AG08395 (cell line): ENCODE results near the gene INTS15.
"Not testable (repeated sequence)": the region's sequence is repeated elsewhere in the genome, so short reads cannot be mapped to it uniquely, and the experiment has no call there.

Experiments used
- DNase-seq: peaks from one replicate; pipeline ENCODE4 v3.0.0; 2012; ENCODE audit warnings: mixed read lengths, low spot score

Gene INTS15

GRCh38 chr7:6589829-6590644 is at the start of gene INTS15:
Gene INTS15, plus strand, starts transcription at chr7:6590021. Its CDS starts 263 bp downstream, at chr7:6590284.
- DNase-seq = peak; percentile 89

GRCh38 chr7:6542368-6542767 is 47.5 kb upstream of the INTS15 start:
- DNase-seq = no peak

- DNase-seq = no peak
These were observed 44.3 kb upstream of the INTS15 start for GRCh38 chr7:6545398-6546126.

- no peak for DNase-seq
These were observed 43.1 kb upstream of the INTS15 start for GRCh38 chr7:6546498-6547251.

- no peak for DNase-seq
These were observed 42.4 kb upstream of the INTS15 start for GRCh38 chr7:6547400-6547799.

GRCh38 chr7:6551016-6551511 is 38.8 kb upstream of the INTS15 start, which contains the start of gene GRID2IP:
Gene GRID2IP, minus strand, starts transcription at chr7:6551461. Its CDS starts 25 bp downstream, at chr7:6551436.
- DNase-seq = no peak

GRCh38 chr7:6553448-6554044 is 36.3 kb upstream of the INTS15 start:
- no peak for DNase-seq

GRCh38 chr7:6554848-6555247 is 35.0 kb upstream of the INTS15 start:
- DNase-seq = no peak

- no peak for DNase-seq
These were observed 33.6 kb upstream of the INTS15 start for GRCh38 chr7:6556196-6556595.

GRCh38 chr7:6558837-6559236 is 31.0 kb upstream of the INTS15 start:
- peak; percentile 77 for DNase-seq

GRCh38 chr7:6559896-6560295 is 29.9 kb upstream of the INTS15 start:
- DNase-seq = no peak

GRCh38 chr7:6562106-6562505 is 27.7 kb upstream of the INTS15 start:
- no peak for DNase-seq

GRCh38 chr7:6563936-6564770 is 25.7 kb upstream of the INTS15 start:
- no peak for DNase-seq

- no peak for DNase-seq
These were observed 24.2 kb upstream of the INTS15 start for GRCh38 chr7:6565655-6566054.

GRCh38 chr7:6567886-6568285 is 21.9 kb upstream of the INTS15 start:
- no peak for DNase-seq

- DNase-seq = no peak
These were observed 18.6 kb upstream of the INTS15 start for GRCh38 chr7:6571160-6571779.

GRCh38 chr7:6575281-6576023 is 14.4 kb upstream of the INTS15 start:
- DNase-seq = no peak

- DNase-seq = no peak
These were observed 13.6 kb upstream of the INTS15 start for GRCh38 chr7:6576024-6576866.

- not testable (repeated sequence) for DNase-seq
These were observed 12.9 kb upstream of the INTS15 start for GRCh38 chr7:6576867-6577368.
